Activated CD4-positive, alpha-beta T cell treated with anti-CD3 and anti-CD28 coated beads, Interleukin-2, amount 50 U/mL, for 48 hours (primary cell): ENCODE data around the gene SRP68.
A peak's percentile ranks its signal among the peaks of the same experiment; 100 is the strongest.
"Not testable (repeated sequence)": the region's sequence is repeated elsewhere in the genome, so short reads cannot be mapped to it uniquely, and the experiment has no call there.

Experiments used
- DNase-seq, 2 experiments: peaks; one replicate each; pipeline ENCODE4 v3.0.0-alpha.2; 2020

The SRP68 gene

GRCh38 chr17:76076765-76077583, 4.7 kb upstream of the SRP68 start:
- DNase-seq, result peak; percentile 36 to 43

- DNase-seq, result peak in 1 of 2 experiments; percentile 19
These were observed 3.9 kb upstream of the SRP68 start for GRCh38 chr17:76076146-76076764.

GRCh38 chr17:76075364-76076145, 3.2 kb upstream of the SRP68 start:
- DNase-seq, result peak; percentile 31 to 49

- DNase-seq, result no peak
These were observed 2.4 kb upstream of the SRP68 start, which contains the start of gene GALR2 for GRCh38 chr17:76074390-76075363. Gene GALR2, plus strand, starts transcription at chr17:76074781. Its CDS starts 103 bp downstream, at chr17:76074884.

GRCh38 chr17:76071531-76072147, 678 bp downstream of the SRP68 start:
- peak in 1 of 2 experiments; percentile 45 for DNase-seq

GRCh38 chr17:76065775-76066174, 6.5 kb downstream of the SRP68 start:
- no peak for DNase-seq

GRCh38 chr17:76063875-76064546, 8.3 kb downstream of the SRP68 start:
- peak; percentile 62 to 74 for DNase-seq

GRCh38 chr17:76058264-76058663, 14.1 kb downstream of the SRP68 start:
- not testable (repeated sequence) for DNase-seq

- DNase-seq, result no peak
These were observed 15.4 kb downstream of the SRP68 start for GRCh38 chr17:76056882-76057281.

- peak in 1 of 2 experiments; percentile 8 for DNase-seq
These were observed 18.2 kb downstream of the SRP68 start for GRCh38 chr17:76054112-76054476.

GRCh38 chr17:76053246-76054111, 18.8 kb downstream of the SRP68 start:
- DNase-seq, result peak; percentile 26 to 32

- DNase-seq, result no peak
These were observed 20.8 kb downstream of the SRP68 start for GRCh38 chr17:76051561-76051960.

GRCh38 chr17:76050538-76051467, 21.5 kb downstream of the SRP68 start:
- no peak for DNase-seq

GRCh38 chr17:76049836-76050537, 22.3 kb downstream of the SRP68 start:
- no peak for DNase-seq

- DNase-seq, result no peak
These were observed 23.1 kb downstream of the SRP68 start for GRCh38 chr17:76049239-76049638.

GRCh38 chr17:76048711-76049110, 23.6 kb downstream of the SRP68 start:
- no peak for DNase-seq

GRCh38 chr17:76048025-76048605, 24.2 kb downstream of the SRP68 start:
- DNase-seq, result no peak

GRCh38 chr17:76046064-76046463, 26.3 kb downstream of the SRP68 start:
- no peak for DNase-seq
